B cell (primary cell): ENCODE data around the gene FMNL2. TPM values are rescaled to one million over a fixed set of nuclear protein-coding genes. Genes with fewer than 3 reads are reported as not detected.

ENCODE experiments used
- ATAC-seq: fragments of 200-7000 bp; cut with Tn5 transposase; one replicate; pipeline ENCODE4 v1.10.0; 2021; ENCODE audit warnings: low read depth, mild to moderate bottlenecking, moderate number of reproducible peaks, moderate library complexity
- CTCF ChIA-PET: fragments of 350-600 bp; sonication (Branson Sonifier 250); formaldehyde crosslinking; loops from one replicate; lab custom pipeline; 2021; ENCODE audit warnings: antibody characterized with exemption, inconsistent platforms; lab: Charles Lee
- POLR2A ChIA-PET: fragments of 350-600 bp; sonication (Branson Sonifier 250); formaldehyde crosslinking; loops from one replicate; lab custom pipeline; 2021; ENCODE audit warnings: antibody characterized with exemption; lab: Charles Lee
- DNase-seq: peaks from one replicate; pipeline ENCODE4 v3.0.0; 2013
- H2AFZ ChIP-seq: 2 replicates; pipeline ENCODE4 v1.6.1; 2012; ENCODE audit warnings: mild to moderate bottlenecking, low read depth, low read length; ENCODE audit not compliant: insufficient read depth, poor library complexity, severe bottlenecking
- H3K27ac ChIP-seq, 2 donors: 1 replicate in 1 of 2; 2 replicates in 1 of 2; pipeline ENCODE4 v1.5.1; 2012 to 2013; ENCODE audit warnings: low read length in 2 of 2, mild to moderate bottlenecking in 2 of 2, moderate library complexity in 1 of 2
- H3K27me3 ChIP-seq, 4 experiments: fragments of 200-600 bp in 1 of 4; sonication (generic) in 1 of 4; replicated peaks in 1 of 4; 1 replicate in 2 of 4; 2 replicates in 2 of 4; pipeline versions ENCODE4 v1.6.1 to v1.7.0; 2013 to 2016; ENCODE audit warnings: low read length in 3 of 4, mild to moderate bottlenecking in 2 of 4, mixed read lengths in 1 of 4, moderate library complexity in 1 of 4; ENCODE audit not compliant: insufficient read depth in 4 of 4, control insufficient read depth in 3 of 4; ENCODE audit errors: control extremely low read depth in 1 of 4
- H3K36me3 ChIP-seq, 2 experiments: replicated peaks in 1 of 2; 1 replicate in 1 of 2; 2 replicates in 1 of 2; pipeline versions ENCODE4 v1.6.1 to v1.7.1; 2013; ENCODE audit warnings: low read length in 1 of 2; ENCODE audit not compliant: insufficient read depth in 2 of 2, control insufficient read depth in 1 of 2; ENCODE audit errors: control extremely low read depth in 1 of 2, extremely low read depth in 1 of 2
- H3K4me1 ChIP-seq, 2 donors: fragments of 200-600 bp in 1 of 2; sonication (generic) in 1 of 2; 1 replicate in 1 of 2; 2 replicates in 1 of 2; pipeline versions ENCODE4 v1.5.1 to v1.6.1; 2013 to 2017; ENCODE audit warnings: low read length in 2 of 2; ENCODE audit not compliant: control insufficient read depth in 2 of 2, insufficient read depth in 2 of 2
- H3K4me2 ChIP-seq: replicated peaks from 2 replicates; pipeline ENCODE3; 2012; ENCODE audit warnings: mild to moderate bottlenecking, low read depth, low read length; ENCODE audit not compliant: poor library complexity, severe bottlenecking
- H3K4me3 ChIP-seq, 5 experiments: fragments of 200-600 bp in 1 of 5; sonication (generic) in 1 of 5; 1 replicate in 3 of 5; 2 replicates in 2 of 5; pipeline versions ENCODE4 v1.5.1 to v1.7.0; 2011 to 2016; ENCODE audit warnings: low read length in 4 of 5, mild to moderate bottlenecking in 4 of 5, low read depth in 2 of 5, control low read depth in 1 of 5, moderate library complexity in 1 of 5; ENCODE audit not compliant: insufficient read depth in 1 of 5; ENCODE audit errors: control extremely low read depth in 1 of 5, extremely low read depth in 1 of 5
- H3K79me2 ChIP-seq: fragments of 200-600 bp; sonication (generic); one replicate; pipeline ENCODE4 v1.6.0; 2016; ENCODE audit warnings: low read length; ENCODE audit not compliant: control insufficient read depth, insufficient read depth
- H3K9ac ChIP-seq: fragments of 200-600 bp; sonication (generic); 2 replicates; pipeline ENCODE4 v1.6.1; 2017; ENCODE audit warnings: mild to moderate bottlenecking, low read length, moderate library complexity
- H3K9me3 ChIP-seq, 3 donors: one replicate each; pipeline versions ENCODE4 v1.6.1 to v1.7.1; 2013; ENCODE audit warnings: low read length in 2 of 3; ENCODE audit not compliant: control insufficient read depth in 2 of 3, insufficient read depth in 1 of 3; ENCODE audit errors: control extremely low read depth in 1 of 3
- H4K20me1 ChIP-seq: 2 replicates; pipeline ENCODE4 v1.6.0; 2012; ENCODE audit warnings: mild to moderate bottlenecking, low read length; ENCODE audit not compliant: insufficient read depth, control insufficient read depth, poor library complexity, severe bottlenecking
- H3K27ac Mint-ChIP-seq: one replicate; pipeline ENCODE4 v1.8.0; 2021; ENCODE audit warnings: mixed read lengths
- H3K27me3 Mint-ChIP-seq: one replicate; pipeline ENCODE4 v1.8.0; 2021; ENCODE audit warnings: mixed read lengths
- H3K4me1 Mint-ChIP-seq: one replicate; pipeline ENCODE4 v1.8.0; 2021; ENCODE audit warnings: mixed read lengths
- H3K4me3 Mint-ChIP-seq: one replicate; pipeline ENCODE4 v1.8.0; 2021; ENCODE audit warnings: mixed read lengths
- H3K9me3 Mint-ChIP-seq: one replicate; pipeline ENCODE4 v1.8.0; 2022; ENCODE audit warnings: mixed read lengths; ENCODE audit not compliant: insufficient read depth
- EZH2 ChIP-seq: IDR thresholded peaks from 2 replicates; pipeline ENCODE4 v1.6.1; 2012; ENCODE audit warnings: borderline replicate concordance, low read depth, mild to moderate bottlenecking, moderate library complexity, low read length; ENCODE audit not compliant: insufficient read depth, poor library complexity, severe bottlenecking
- whole genome bisulfite sequencing: methylation state at CpG from one replicate; pipeline ENCODE4 v1.1.5; 2013; ENCODE audit warnings: missing lambda C conversion rate; ENCODE audit not compliant: insufficient coverage; 5-methylcytosine and 5-hydroxymethylcytosine counted together
- intact Hi-C: fragments of 100-400 bp; cut with micrococcal nuclease; formaldehyde crosslinking; loops from one replicate; pipeline ENCODE4 v1.10.0; 2022
- polyA plus RNA-seq: library from polyadenylated mRNA; depleted of rRNA; stranded (reverse); fragments of >200 nt; gene quantifications from 2 replicates; pipeline ENCODE4 v1.2.3, GENCODE V29; 2012
- total RNA-seq, 2 donors: library from RNA; stranded (reverse); fragments of 120-200 nt in 1 of 2; gene quantifications; 1 replicate in 1 of 2; 2 replicates in 1 of 2; pipeline versions ENCODE4 v1.2.3 to v1.2.4, GENCODE V29; 2013 to 2022
- TF ChIP-seq, protein P1 (sequence below): fragments of 200-600 bp; IDR thresholded peaks from one replicate; pipeline ENCODE4 v1.8.0; 2022; ENCODE audit warnings: antibody characterized with exemption, mild to moderate bottlenecking

FMNL2 gene
- total and polyA plus RNA-seq, 2 donors (not counting 1 experiment from before 2014, with no cell fraction given) = 0.73 to 8.8 TPM

DNA sequence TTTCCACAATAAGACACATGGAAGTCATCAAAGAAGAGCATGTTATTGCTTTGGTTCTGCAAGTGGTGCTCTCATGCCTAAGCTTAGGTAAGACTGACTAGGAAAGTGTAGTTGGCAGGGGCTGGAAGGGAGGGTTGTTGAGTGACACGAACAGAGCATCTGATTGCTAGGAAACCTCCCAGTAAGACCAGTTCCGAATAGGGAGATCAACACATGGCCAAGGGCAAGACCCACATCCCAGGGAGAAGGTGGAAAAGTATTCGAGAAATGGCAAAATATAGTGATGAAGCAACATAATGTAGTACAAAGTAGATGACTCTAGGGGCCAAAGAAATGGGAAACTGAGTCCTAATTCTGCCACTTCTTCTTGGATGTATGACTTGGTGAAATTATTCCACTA, 33.8 kb upstream of the FMNL2 start:
- Histone ChIP-seq H2AFZ (no peak overlapping the region), H4K20me1 (no peaks in the 10 kb centered on the region), H3K27me3 (no peaks in the 10 kb centered on the region), H3K9me3 (no peaks in the 10 kb centered on the region), H3K4me2 (no peak overlapping the region), H3K36me3 (no peaks in the 10 kb centered on the region), H3K79me2 (no peaks in the 10 kb centered on the region), H3K4me1 (no peaks in the 10 kb centered on the region), H3K9ac (no peak overlapping the region), H3K4me3 (no peak overlapping the region), H3K27ac (no peak overlapping the region)
- Mint-ChIP-seq H3K9me3 (no peaks in the 10 kb centered on the region), H3K4me1 (no peaks in the 10 kb centered on the region), H3K27ac (no peak overlapping the region), H3K27me3 (peaks cover 27% of the 10 kb centered on the region), H3K4me3 (no peak overlapping the region)
- intact Hi-C loops = no loop called here
- DNase-seq (no peak), ATAC-seq (no peak)
- no peak for TF ChIP-seq EZH2
- TF ChIP-seq, protein P1, sequence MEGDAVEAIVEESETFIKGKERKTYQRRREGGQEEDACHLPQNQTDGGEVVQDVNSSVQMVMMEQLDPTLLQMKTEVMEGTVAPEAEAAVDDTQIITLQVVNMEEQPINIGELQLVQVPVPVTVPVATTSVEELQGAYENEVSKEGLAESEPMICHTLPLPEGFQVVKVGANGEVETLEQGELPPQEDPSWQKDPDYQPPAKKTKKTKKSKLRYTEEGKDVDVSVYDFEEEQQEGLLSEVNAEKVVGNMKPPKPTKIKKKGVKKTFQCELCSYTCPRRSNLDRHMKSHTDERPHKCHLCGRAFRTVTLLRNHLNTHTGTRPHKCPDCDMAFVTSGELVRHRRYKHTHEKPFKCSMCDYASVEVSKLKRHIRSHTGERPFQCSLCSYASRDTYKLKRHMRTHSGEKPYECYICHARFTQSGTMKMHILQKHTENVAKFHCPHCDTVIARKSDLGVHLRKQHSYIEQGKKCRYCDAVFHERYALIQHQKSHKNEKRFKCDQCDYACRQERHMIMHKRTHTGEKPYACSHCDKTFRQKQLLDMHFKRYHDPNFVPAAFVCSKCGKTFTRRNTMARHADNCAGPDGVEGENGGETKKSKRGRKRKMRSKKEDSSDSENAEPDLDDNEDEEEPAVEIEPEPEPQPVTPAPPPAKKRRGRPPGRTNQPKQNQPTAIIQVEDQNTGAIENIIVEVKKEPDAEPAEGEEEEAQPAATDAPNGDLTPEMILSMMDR = no peak
- CTCF ChIA-PET = no interaction called here
- POLR2A ChIA-PET = no interaction called here
- WGBS = 85% methylated on average over 2 of the region's 3 CpGs

DNA sequence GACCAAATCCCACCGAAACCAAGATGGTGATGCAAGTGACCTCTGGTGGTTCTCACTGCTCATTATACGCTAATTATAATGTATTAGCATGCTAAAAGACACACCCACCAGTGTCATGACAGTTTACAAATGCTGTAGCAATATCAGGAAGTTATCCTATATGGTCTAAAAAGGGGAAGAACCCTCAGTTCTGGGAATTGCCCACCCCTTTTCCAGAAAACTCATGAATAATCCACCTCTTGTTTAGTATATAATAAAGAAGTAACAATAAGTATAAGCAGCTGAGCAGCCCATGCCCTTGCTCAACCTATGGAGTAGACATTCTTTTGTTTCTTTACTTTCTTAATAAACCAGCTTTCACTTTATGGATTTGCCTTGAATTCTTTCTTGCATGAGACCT, 31.0 kb upstream of the FMNL2 start:
- no peak overlapping the region for H3K4me3 ChIP-seq
- no peaks in the 10 kb centered on the region for H3K9me3 Mint-ChIP-seq
- H4K20me1 ChIP-seq = no peaks in the 10 kb centered on the region
- H3K27ac Mint-ChIP-seq = no peak overlapping the region
- H3K36me3 ChIP-seq = no peaks in the 10 kb centered on the region
- DNase-seq = no peak
- TF ChIP-seq, protein P1 = no peak
- TF ChIP-seq EZH2 = no peak
- H3K27ac ChIP-seq = no peak overlapping the region
- H3K4me3 Mint-ChIP-seq = no peak overlapping the region
- H3K27me3 ChIP-seq = no peaks in the 10 kb centered on the region
- no peak overlapping the region for H2AFZ ChIP-seq
- no peaks in the 10 kb centered on the region for H3K9me3 ChIP-seq
- no peak overlapping the region for H3K4me2 ChIP-seq
- ATAC-seq = no peak
- CTCF ChIA-PET = interaction anchor here (0.6 kb wide), 1 partner anchor 256 kb away, joined by 3 read pairs; no protein-coding TSS in a partner anchor
- no peaks in the 10 kb centered on the region for H3K79me2 ChIP-seq
- POLR2A ChIA-PET = no interaction called here
- WGBS = 100% methylated on average over 1 of the region's 2 CpGs
- intact Hi-C loops = no loop called here
- H3K4me1 Mint-ChIP-seq = no peaks in the 10 kb centered on the region
- H3K4me1 ChIP-seq = no peaks in the 10 kb centered on the region
- H3K9ac ChIP-seq = no peak overlapping the region
- H3K27me3 Mint-ChIP-seq = peaks cover 27% of the 10 kb centered on the region
